PC-3 (cell line): ENCODE results near the gene DISC1. TPM values are rescaled to one million over a fixed set of nuclear protein-coding genes. Genes with fewer than 3 reads are reported as not detected.
A peak's percentile ranks its signal among the peaks of the same experiment; 100 is the strongest.
"Not testable (repeated sequence)": the region's sequence is repeated elsewhere in the genome, so short reads cannot be mapped to it uniquely, and the experiment has no call there.

Source experiments
- ATAC-seq: fragments of 200-7000 bp; cut with Tn5 transposase; 2 replicates; pipeline ENCODE4 v1.9.1; 2020; ENCODE audit warnings: mild to moderate bottlenecking, moderate library complexity
- BruUV-seq: library from RNA; stranded (reverse); fragments of 400-500 nt; replicated peaks from 2 replicates; lab custom pipeline; 2021; lab: Mats Ljungman, UMichigan
- CTCF ChIA-PET: fragments of 300-600 bp; sonication (Branson Sonifier 250); formaldehyde crosslinking; loops from one replicate; lab custom pipeline; 2022; ENCODE audit warnings: antibody characterized with exemption; lab: Charles Lee
- POLR2A ChIA-PET: fragments of 300-600 bp; sonication (Branson Sonifier 250); formaldehyde crosslinking; loops from one replicate; lab custom pipeline; 2022; ENCODE audit warnings: antibody characterized with exemption; ENCODE audit not compliant: unreplicated experiment; lab: Charles Lee
- DNase-seq: peaks from one replicate; pipeline ENCODE4 v3.0.0-alpha.2; 2015
- H2AFZ ChIP-seq: fragments of 300-600 bp; sonication (generic); 2 replicates; pipeline ENCODE4 v1.6.0; 2016; ENCODE audit warnings: antibody characterized with exemption, low read length
- H3F3A ChIP-seq: fragments of 300-600 bp; sonication (generic); one replicate; pipeline ENCODE4 v1.6.0; 2017; ENCODE audit warnings: antibody characterized with exemption, low read length, control low read depth, mild to moderate bottlenecking; ENCODE audit not compliant: unreplicated experiment
- H3K27ac ChIP-seq: fragments of 300-600 bp; sonication (generic); 2 replicates; pipeline ENCODE4 v1.5.1; 2016; ENCODE audit warnings: mild to moderate bottlenecking, low read length
- H3K27me3 ChIP-seq: fragments of 300-600 bp; sonication (generic); 2 replicates; pipeline ENCODE4 v1.6.1; 2016; ENCODE audit warnings: low read length, mixed read lengths
- H3K36me3 ChIP-seq: fragments of 300-600 bp; sonication (generic); 2 replicates; pipeline ENCODE4 v1.6.1; 2016; ENCODE audit warnings: low read depth, mixed run types, low read length, mixed read lengths
- H3K4me1 ChIP-seq: fragments of 300-600 bp; sonication (generic); 2 replicates; pipeline ENCODE4 v1.5.1; 2016; ENCODE audit warnings: low read length; ENCODE audit not compliant: insufficient read depth
- H3K4me2 ChIP-seq: fragments of 300-600 bp; sonication (generic); 2 replicates; pipeline ENCODE4 v1.6.0; 2016; ENCODE audit warnings: low read length
- H3K4me3 ChIP-seq: fragments of 300-600 bp; sonication (generic); 2 replicates; pipeline ENCODE4 v1.5.1; 2016; ENCODE audit warnings: mild to moderate bottlenecking, low read length, mixed read lengths
- H3K79me2 ChIP-seq: fragments of 300-600 bp; sonication (generic); 2 replicates; pipeline ENCODE4 v1.6.1; 2017; ENCODE audit warnings: low read length, mixed read lengths
- H3K9ac ChIP-seq: fragments of 300-600 bp; sonication (generic); 2 replicates; pipeline ENCODE4 v1.6.0; 2016; ENCODE audit warnings: mild to moderate bottlenecking, low read length
- H3K9me2 ChIP-seq: fragments of 300-600 bp; sonication (generic); replicated peaks from 2 replicates; pipeline ENCODE4 v1.6.1; 2016; ENCODE audit warnings: mixed run types, low read length, mixed read lengths
- H3K9me3 ChIP-seq: fragments of 300-600 bp; sonication (generic); 2 replicates; pipeline ENCODE4 v1.6.1; 2016; ENCODE audit warnings: low read length, mixed read lengths
- H4K20me1 ChIP-seq: fragments of 300-600 bp; sonication (generic); 2 replicates; pipeline ENCODE4 v1.6.1; 2016; ENCODE audit warnings: low read length, mixed read lengths
- CTCF ChIP-seq: fragments of 300-600 bp; sonication (generic); conservative IDR thresholded peaks from 2 replicates; pipeline ENCODE4 v1.5.1; 2017; ENCODE audit warnings: antibody characterized with exemption, low read depth, mild to moderate bottlenecking, low read length
- EZH2 ChIP-seq: fragments of 300-600 bp; sonication (generic); IDR thresholded peaks from one replicate; pipeline ENCODE4 v1.6.1; 2017; ENCODE audit warnings: antibody characterized with exemption, mild to moderate bottlenecking, low read length; ENCODE audit not compliant: unreplicated experiment
- EZH2phosphoT487 ChIP-seq: fragments of 300-600 bp; sonication (generic); IDR thresholded peaks from 2 replicates; pipeline ENCODE4 v1.6.1; 2018; ENCODE audit warnings: mild to moderate bottlenecking, antibody characterized with exemption, low read length, borderline replicate concordance
- intact Hi-C: fragments of 100-400 bp; cut with micrococcal nuclease; formaldehyde crosslinking; loops from 2 replicates; pipeline ENCODE4 v1.9.0; 2023
- total RNA-seq: library from RNA; depleted of rRNA; stranded (reverse); fragments of >200 nt; gene quantifications from 2 replicates; pipeline ENCODE4 v1.2.3, GENCODE V29; 2014

Gene DISC1
- total RNA-seq, 1 experiment from 2014 or later: 3.4 TPM

- ChIA-PET CTCF (no interaction called here), POLR2A (no interaction called here)
- no peak for TF ChIP-seq EZH2phosphoT487
- H3K27ac ChIP-seq: no peak overlapping the region
- no peaks in the 10 kb centered on the region for H3F3A ChIP-seq
- ATAC-seq: no peak
- no peak for DNase-seq
- H2AFZ ChIP-seq: no peak overlapping the region
- H3K9ac ChIP-seq: no peak overlapping the region
- H3K4me1 ChIP-seq: no peaks in the 10 kb centered on the region
- H3K9me2 ChIP-seq: no peaks in the 10 kb centered on the region
- intact Hi-C loops: no loop called here
- no peaks in the 10 kb centered on the region for H3K9me3 ChIP-seq
- no peaks in the 10 kb centered on the region for H3K79me2 ChIP-seq
- no TSS peak for BruUV-seq
- H3K4me3 ChIP-seq: no peak overlapping the region
- no peaks in the 10 kb centered on the region for H4K20me1 ChIP-seq
- H3K4me2 ChIP-seq: no peak overlapping the region
- H3K36me3 ChIP-seq: no peaks in the 10 kb centered on the region
- no peaks in the 10 kb centered on the region for H3K27me3 ChIP-seq
These were observed 331.9 kb downstream of the DISC1 start for GRCh38 chr1:231958448-231958847.

GRCh38 chr1:231959225-231959884 is 332.8 kb downstream of the DISC1 start:
- ATAC-seq: no peak
- no TSS peak for BruUV-seq
- intact Hi-C loops: no loop called here

GRCh38 chr1:231961801-231962200 is 335.2 kb downstream of the DISC1 start:
- BruUV-seq: not testable (repeated sequence)

More at GRCh38 chr1:231959225-231959884, 332.8 kb downstream of the DISC1 start:
- no peak for DNase-seq
- no peaks in the 10 kb centered on the region for H3K79me2 ChIP-seq
- no peaks in the 10 kb centered on the region for H3K4me1 ChIP-seq
- no peak overlapping the region for H3K9ac ChIP-seq
- H3K27me3 ChIP-seq: no peaks in the 10 kb centered on the region
- H3K9me2 ChIP-seq: no peaks in the 10 kb centered on the region
- POLR2A ChIA-PET: no interaction called here
- H3K36me3 ChIP-seq: no peaks in the 10 kb centered on the region
- H3K27ac ChIP-seq: no peak overlapping the region
- H3F3A ChIP-seq: no peaks in the 10 kb centered on the region
- no peak overlapping the region for H3K4me3 ChIP-seq
- H3K9me3 ChIP-seq: no peaks in the 10 kb centered on the region
- H2AFZ ChIP-seq: no peak overlapping the region
- no peak overlapping the region for H3K4me2 ChIP-seq
- H4K20me1 ChIP-seq: no peaks in the 10 kb centered on the region
- CTCF ChIA-PET: no interaction called here
- TF ChIP-seq EZH2 (no peak), EZH2phosphoT487 (no peak)

GRCh38 chr1:231962636-231963035 is 336.0 kb downstream of the DISC1 start:
- TF ChIP-seq CTCF (no peak), EZH2phosphoT487 (no peak), EZH2 (no peak)
- Histone ChIP-seq H2AFZ (no peak overlapping the region), H3K27me3 (no peaks in the 10 kb centered on the region), H3K4me2 (no peak overlapping the region), H4K20me1 (no peaks in the 10 kb centered on the region), H3K79me2 (no peaks in the 10 kb centered on the region), H3K4me3 (no peak overlapping the region), H3F3A (no peaks in the 10 kb centered on the region), H3K9ac (no peak overlapping the region), H3K9me2 (no peaks in the 10 kb centered on the region), H3K4me1 (no peaks in the 10 kb centered on the region), H3K27ac (no peak overlapping the region), H3K36me3 (no peaks in the 10 kb centered on the region), H3K9me3 (no peaks in the 10 kb centered on the region)
- DNase-seq: no peak
- POLR2A ChIA-PET: no interaction called here
- intact Hi-C loops: no loop called here
- BruUV-seq: no TSS peak
- CTCF ChIA-PET: no interaction called here
- no peak for ATAC-seq

More at GRCh38 chr1:231961801-231962200, 335.2 kb downstream of the DISC1 start:
- H4K20me1 ChIP-seq, H3F3A ChIP-seq, H3K27ac ChIP-seq, H3K36me3 ChIP-seq, H3K4me2 ChIP-seq, H3K27me3 ChIP-seq, intact Hi-C loops, CTCF ChIA-PET, H3K9me3 ChIP-seq, H3K4me1 ChIP-seq, POLR2A ChIA-PET, H3K4me3 ChIP-seq, H3K9me2 ChIP-seq, H3K9ac ChIP-seq, H2AFZ ChIP-seq, H3K79me2 ChIP-seq: not testable (repeated sequence)
- peak; percentile 40 for DNase-seq
- ATAC-seq: 0 out of 2 replicates have a peak, but pooled peaks have one; percentile 20
